B cell (primary cell): ENCODE results near the gene TNNT3. TPM values are rescaled to one million over a fixed set of nuclear protein-coding genes. Genes with fewer than 3 reads are reported as not detected.

ENCODE experiments used
- ATAC-seq: fragments of 200-7000 bp; cut with Tn5 transposase; one replicate; pipeline ENCODE4 v1.10.0; 2021; ENCODE audit warnings: low read depth, mild to moderate bottlenecking, moderate number of reproducible peaks, moderate library complexity
- CTCF ChIA-PET: fragments of 350-600 bp; sonication (Branson Sonifier 250); formaldehyde crosslinking; loops from one replicate; lab custom pipeline; 2021; ENCODE audit warnings: antibody characterized with exemption, inconsistent platforms; lab: Charles Lee
- POLR2A ChIA-PET: fragments of 350-600 bp; sonication (Branson Sonifier 250); formaldehyde crosslinking; loops from one replicate; lab custom pipeline; 2021; ENCODE audit warnings: antibody characterized with exemption; lab: Charles Lee
- DNase-seq: peaks from one replicate; pipeline ENCODE4 v3.0.0; 2013
- H2AFZ ChIP-seq: 2 replicates; pipeline ENCODE4 v1.6.1; 2012; ENCODE audit warnings: mild to moderate bottlenecking, low read depth, low read length; ENCODE audit not compliant: insufficient read depth, poor library complexity, severe bottlenecking
- H3K27ac ChIP-seq, 2 donors: 1 replicate in 1 of 2; 2 replicates in 1 of 2; pipeline ENCODE4 v1.5.1; 2012 to 2013; ENCODE audit warnings: low read length in 2 of 2, mild to moderate bottlenecking in 2 of 2, moderate library complexity in 1 of 2
- H3K27me3 ChIP-seq, 4 experiments: fragments of 200-600 bp in 1 of 4; sonication (generic) in 1 of 4; replicated peaks in 1 of 4; 1 replicate in 2 of 4; 2 replicates in 2 of 4; pipeline versions ENCODE4 v1.6.1 to v1.7.0; 2013 to 2016; ENCODE audit warnings: low read length in 3 of 4, mild to moderate bottlenecking in 2 of 4, mixed read lengths in 1 of 4, moderate library complexity in 1 of 4; ENCODE audit not compliant: insufficient read depth in 4 of 4, control insufficient read depth in 3 of 4; ENCODE audit errors: control extremely low read depth in 1 of 4
- H3K36me3 ChIP-seq, 2 experiments: replicated peaks in 1 of 2; 1 replicate in 1 of 2; 2 replicates in 1 of 2; pipeline versions ENCODE4 v1.6.1 to v1.7.1; 2013; ENCODE audit warnings: low read length in 1 of 2; ENCODE audit not compliant: insufficient read depth in 2 of 2, control insufficient read depth in 1 of 2; ENCODE audit errors: control extremely low read depth in 1 of 2, extremely low read depth in 1 of 2
- H3K4me1 ChIP-seq, 2 donors: fragments of 200-600 bp in 1 of 2; sonication (generic) in 1 of 2; 1 replicate in 1 of 2; 2 replicates in 1 of 2; pipeline versions ENCODE4 v1.5.1 to v1.6.1; 2013 to 2017; ENCODE audit warnings: low read length in 2 of 2; ENCODE audit not compliant: control insufficient read depth in 2 of 2, insufficient read depth in 2 of 2
- H3K4me2 ChIP-seq: replicated peaks from 2 replicates; pipeline ENCODE3; 2012; ENCODE audit warnings: mild to moderate bottlenecking, low read depth, low read length; ENCODE audit not compliant: poor library complexity, severe bottlenecking
- H3K4me3 ChIP-seq, 5 experiments: fragments of 200-600 bp in 1 of 5; sonication (generic) in 1 of 5; 1 replicate in 3 of 5; 2 replicates in 2 of 5; pipeline versions ENCODE4 v1.5.1 to v1.7.0; 2011 to 2016; ENCODE audit warnings: low read length in 4 of 5, mild to moderate bottlenecking in 4 of 5, low read depth in 2 of 5, control low read depth in 1 of 5, moderate library complexity in 1 of 5; ENCODE audit not compliant: insufficient read depth in 1 of 5; ENCODE audit errors: control extremely low read depth in 1 of 5, extremely low read depth in 1 of 5
- H3K79me2 ChIP-seq: fragments of 200-600 bp; sonication (generic); one replicate; pipeline ENCODE4 v1.6.0; 2016; ENCODE audit warnings: low read length; ENCODE audit not compliant: control insufficient read depth, insufficient read depth
- H3K9ac ChIP-seq: fragments of 200-600 bp; sonication (generic); 2 replicates; pipeline ENCODE4 v1.6.1; 2017; ENCODE audit warnings: mild to moderate bottlenecking, low read length, moderate library complexity
- H3K9me3 ChIP-seq, 3 donors: one replicate each; pipeline versions ENCODE4 v1.6.1 to v1.7.1; 2013; ENCODE audit warnings: low read length in 2 of 3; ENCODE audit not compliant: control insufficient read depth in 2 of 3, insufficient read depth in 1 of 3; ENCODE audit errors: control extremely low read depth in 1 of 3
- H4K20me1 ChIP-seq: 2 replicates; pipeline ENCODE4 v1.6.0; 2012; ENCODE audit warnings: mild to moderate bottlenecking, low read length; ENCODE audit not compliant: insufficient read depth, control insufficient read depth, poor library complexity, severe bottlenecking
- H3K27ac Mint-ChIP-seq: one replicate; pipeline ENCODE4 v1.8.0; 2021; ENCODE audit warnings: mixed read lengths
- H3K27me3 Mint-ChIP-seq: one replicate; pipeline ENCODE4 v1.8.0; 2021; ENCODE audit warnings: mixed read lengths
- H3K4me1 Mint-ChIP-seq: one replicate; pipeline ENCODE4 v1.8.0; 2021; ENCODE audit warnings: mixed read lengths
- H3K4me3 Mint-ChIP-seq: one replicate; pipeline ENCODE4 v1.8.0; 2021; ENCODE audit warnings: mixed read lengths
- H3K9me3 Mint-ChIP-seq: one replicate; pipeline ENCODE4 v1.8.0; 2022; ENCODE audit warnings: mixed read lengths; ENCODE audit not compliant: insufficient read depth
- EZH2 ChIP-seq: IDR thresholded peaks from 2 replicates; pipeline ENCODE4 v1.6.1; 2012; ENCODE audit warnings: borderline replicate concordance, low read depth, mild to moderate bottlenecking, moderate library complexity, low read length; ENCODE audit not compliant: insufficient read depth, poor library complexity, severe bottlenecking
- WGBS: methylation state at CpG from one replicate; pipeline ENCODE4 v1.1.5; 2013; ENCODE audit warnings: missing lambda C conversion rate; ENCODE audit not compliant: insufficient coverage; 5-methylcytosine and 5-hydroxymethylcytosine counted together
- intact Hi-C: fragments of 100-400 bp; cut with micrococcal nuclease; formaldehyde crosslinking; loops from one replicate; pipeline ENCODE4 v1.10.0; 2022
- polyA plus RNA-seq: library from polyadenylated mRNA; depleted of rRNA; stranded (reverse); fragments of >200 nt; gene quantifications from 2 replicates; pipeline ENCODE4 v1.2.3, GENCODE V29; 2012
- total RNA-seq, 2 donors: library from RNA; stranded (reverse); fragments of 120-200 nt in 1 of 2; gene quantifications; 1 replicate in 1 of 2; 2 replicates in 1 of 2; pipeline versions ENCODE4 v1.2.3 to v1.2.4, GENCODE V29; 2013 to 2022
- TF ChIP-seq, protein P1 (sequence below): fragments of 200-600 bp; IDR thresholded peaks from one replicate; pipeline ENCODE4 v1.8.0; 2022; ENCODE audit warnings: antibody characterized with exemption, mild to moderate bottlenecking

The TNNT3 gene
- total and polyA plus RNA-seq, 2 donors (not counting 1 experiment from before 2014, with no cell fraction given): 2.5 to 10.0 TPM

DNA sequence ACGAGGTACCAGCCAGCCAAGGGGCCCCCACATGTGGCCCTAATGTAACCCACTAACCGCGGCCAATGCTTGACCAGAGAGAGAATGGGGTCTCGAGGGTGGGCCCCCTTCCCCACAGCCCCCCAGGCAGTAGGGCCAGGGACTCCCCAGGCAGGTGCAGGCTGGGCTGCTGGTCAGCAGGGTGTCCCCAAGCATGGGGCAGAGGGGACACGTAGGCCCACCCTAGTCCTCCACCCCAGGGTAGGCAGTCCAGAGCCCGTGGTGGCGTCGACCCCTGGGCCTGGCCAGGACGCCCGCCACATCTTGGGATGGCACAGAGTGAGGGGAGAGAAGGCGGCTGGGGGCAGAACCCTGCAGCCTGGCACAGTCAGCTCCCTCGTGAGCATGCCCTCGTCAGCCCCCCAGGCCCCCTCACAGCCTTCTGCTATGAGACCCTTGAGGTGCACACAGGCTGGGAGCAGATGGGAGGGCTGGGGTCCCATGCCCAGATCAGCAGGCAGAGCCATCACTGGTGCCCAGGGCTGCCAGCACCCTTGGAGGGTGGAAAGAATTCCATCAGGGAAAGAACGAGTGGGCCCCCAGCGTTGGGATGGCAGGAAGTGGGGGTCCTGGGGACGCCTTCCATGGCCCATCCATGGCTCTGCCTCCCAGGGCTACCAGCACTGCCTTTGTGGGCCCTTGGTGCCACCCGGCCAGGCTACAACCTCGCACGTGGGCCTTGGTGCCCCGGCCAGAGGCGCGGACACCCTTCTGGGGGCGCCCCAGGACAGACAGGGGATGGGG, 6.1 kb downstream of the TNNT3 start:
- no peak overlapping the region for H3K4me3 ChIP-seq
- no peaks in the 10 kb centered on the region for H3K36me3 ChIP-seq
- ChIA-PET POLR2A (no interaction called here), CTCF (no interaction called here)
- peaks cover 0 to 31% (median 8%) of the 10 kb centered on the region in 4 experiments for H3K27me3 ChIP-seq
- no peak overlapping the region for H3K9ac ChIP-seq
- peaks cover 0 to 5% of the 10 kb centered on the region in 2 donors for H3K4me1 ChIP-seq
- 87% methylated on average over 19 of the region's 23 CpGs for WGBS
- H3K27ac Mint-ChIP-seq: no peak overlapping the region
- H3K9me3 Mint-ChIP-seq: no peaks in the 10 kb centered on the region
- no peak overlapping the region for H3K4me2 ChIP-seq
- TF ChIP-seq EZH2: no peak
- TF ChIP-seq, protein P1, sequence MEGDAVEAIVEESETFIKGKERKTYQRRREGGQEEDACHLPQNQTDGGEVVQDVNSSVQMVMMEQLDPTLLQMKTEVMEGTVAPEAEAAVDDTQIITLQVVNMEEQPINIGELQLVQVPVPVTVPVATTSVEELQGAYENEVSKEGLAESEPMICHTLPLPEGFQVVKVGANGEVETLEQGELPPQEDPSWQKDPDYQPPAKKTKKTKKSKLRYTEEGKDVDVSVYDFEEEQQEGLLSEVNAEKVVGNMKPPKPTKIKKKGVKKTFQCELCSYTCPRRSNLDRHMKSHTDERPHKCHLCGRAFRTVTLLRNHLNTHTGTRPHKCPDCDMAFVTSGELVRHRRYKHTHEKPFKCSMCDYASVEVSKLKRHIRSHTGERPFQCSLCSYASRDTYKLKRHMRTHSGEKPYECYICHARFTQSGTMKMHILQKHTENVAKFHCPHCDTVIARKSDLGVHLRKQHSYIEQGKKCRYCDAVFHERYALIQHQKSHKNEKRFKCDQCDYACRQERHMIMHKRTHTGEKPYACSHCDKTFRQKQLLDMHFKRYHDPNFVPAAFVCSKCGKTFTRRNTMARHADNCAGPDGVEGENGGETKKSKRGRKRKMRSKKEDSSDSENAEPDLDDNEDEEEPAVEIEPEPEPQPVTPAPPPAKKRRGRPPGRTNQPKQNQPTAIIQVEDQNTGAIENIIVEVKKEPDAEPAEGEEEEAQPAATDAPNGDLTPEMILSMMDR: no peak
- intact Hi-C loops: no loop called here
- H3K27me3 Mint-ChIP-seq: peaks cover 21% of the 10 kb centered on the region
- H3K27ac ChIP-seq: no peak overlapping the region
- no peaks in the 10 kb centered on the region for H3K4me1 Mint-ChIP-seq
- H3K4me3 Mint-ChIP-seq: no peak overlapping the region
- DNase-seq (no peak), ATAC-seq (no peak)
- H2AFZ ChIP-seq: no peak overlapping the region
- no peaks in the 10 kb centered on the region for H3K9me3 ChIP-seq
- no peaks in the 10 kb centered on the region for H4K20me1 ChIP-seq
- H3K79me2 ChIP-seq: no peaks in the 10 kb centered on the region
